Spleen (tissue), 11 donors: ENCODE results near the gene KRTAP1-4. TPM values are rescaled to one million over a fixed set of nuclear protein-coding genes. Genes with fewer than 3 reads are reported as not detected.

ENCODE experiments used
- DNase-seq: peaks from one replicate; pipeline ENCODE4 v3.0.0-alpha.2; 2020
- H3K27ac ChIP-seq, 8 donors: fragments of 200-600 bp; sonication (generic) in 7 of 8; 1 replicate in 4 of 8; 2 replicates in 4 of 8; pipeline versions ENCODE4 v1.5.0 to v1.8.0; 2016 to 2021; ENCODE audit warnings: inconsistent platforms in 4 of 8, mild to moderate bottlenecking in 4 of 8, moderate library complexity in 1 of 8
- H3K27me3 ChIP-seq, 7 donors: fragments of 200-600 bp; sonication (generic) in 6 of 7; replicated peaks in 1 of 7; 1 replicate in 4 of 7; 2 replicates in 3 of 7; pipeline versions ENCODE4 v1.5.0 to v1.8.0; 2016 to 2021; ENCODE audit warnings: inconsistent platforms in 3 of 7, mild to moderate bottlenecking in 1 of 7
- H3K36me3 ChIP-seq, 6 donors: fragments of 200-600 bp; sonication (generic) in 5 of 6; 1 replicate in 4 of 6; 2 replicates in 2 of 6; pipeline versions ENCODE4 v1.5.0 to v1.8.0; 2016 to 2021; ENCODE audit warnings: inconsistent platforms in 2 of 6
- H3K4me1 ChIP-seq, 6 donors: fragments of 200-600 bp; sonication (generic) in 5 of 6; 1 replicate in 3 of 6; 2 replicates in 3 of 6; pipeline versions ENCODE4 v1.5.0 to v1.8.0; 2016 to 2021; ENCODE audit warnings: inconsistent platforms in 3 of 6
- H3K4me3 ChIP-seq, 8 donors: fragments of 200-600 bp; sonication (generic) in 7 of 8; 1 replicate in 4 of 8; 2 replicates in 4 of 8; pipeline versions ENCODE4 v1.5.0 to v1.8.0; 2016 to 2021; ENCODE audit warnings: inconsistent platforms in 4 of 8, mild to moderate bottlenecking in 4 of 8, moderate library complexity in 2 of 8
- H3K9me3 ChIP-seq, 8 donors: fragments of 200-600 bp; sonication (generic) in 7 of 8; 1 replicate in 4 of 8; 2 replicates in 4 of 8; pipeline versions ENCODE4 v1.5.0 to v1.8.0; 2016 to 2021; ENCODE audit warnings: inconsistent platforms in 4 of 8
- CTCF ChIP-seq, 11 experiments: fragments of 200-600 bp in 7 of 11; fragments of 450-650 bp in 4 of 11; sonication (generic) in 4 of 11; IDR thresholded peaks in 8 of 11; conservative IDR thresholded peaks in 3 of 11; 1 replicate in 7 of 11; 2 replicates in 4 of 11; pipeline versions ENCODE4 v1.4.0 to v1.8.0; 2016 to 2021; ENCODE audit warnings: antibody characterized with exemption in 11 of 11, inconsistent platforms in 4 of 11, mild to moderate bottlenecking in 1 of 11
- POLR2A ChIP-seq, 3 donors: fragments of 450-650 bp; IDR thresholded peaks; one replicate each; pipeline ENCODE4 v1.5.1; 2017; ENCODE audit warnings: antibody characterized with exemption in 3 of 3, mild to moderate bottlenecking in 1 of 3
- POLR2AphosphoS5 ChIP-seq, 3 donors: sonication (generic); formaldehyde crosslinking; IDR thresholded peaks; one replicate each; pipeline ENCODE4 v1.5.1; 2017; ENCODE audit warnings: antibody characterized with exemption in 3 of 3
- WGBS, 5 donors: extraction: QIAGEN DNeasy Blood & Tissue Kit in 3 of 5; methylation state at CpG; one replicate each; pipeline versions ENCODE4 v1.1.5 to v1.1.7; 2013 to 2018; 5-methylcytosine and 5-hydroxymethylcytosine counted together
- intact Hi-C: fragments of 100-400 bp; cut with DNase I; formaldehyde crosslinking; loops from one replicate; pipeline ENCODE4 v1.15.0; 2023; ENCODE audit warnings: low total_unique reads
- polyA plus RNA-seq, 3 donors: library from polyadenylated mRNA; stranded (reverse); fragments of 200-250 nt; gene quantifications; one replicate each; pipeline ENCODE4 v1.2.1, GENCODE V29; 2013
- total RNA-seq, 7 donors: library from RNA; depleted of rRNA in 3 of 7; stranded (reverse); fragments of >200 nt in 3 of 7; fragmentation: NEBNext Ultra II Directional in 4 of 7; extraction: Animal tissue kit (Norgen Biotek cat#: 25700) in 4 of 7; gene quantifications; one replicate each; pipeline versions ENCODE4 v1.1.0 to v1.2.1, GENCODE V29; 2016 to 2021
- donor health status: healthy with polysubstance abuse.
- donor health status: DM: no; HTN: no; CAD: no; lungs with moderate emphysema.
- donor health status: DM: no; HTN: no; CAD: no.
- donor health status: Bipolar disorder and iron deficiency.
- donor health status: healthy.
- donor health status: DM: no; HTN: no; CAD: no.
- donor health status: DM: yes; HTN: yes; CAD: no.

Gene KRTAP1-4
- total and polyA plus RNA-seq, 10 donors, result not detected

GRCh38 chr17:41009301-41009760 lies 20.7 kb downstream of the KRTAP1-4 start:
- no peak overlapping the region for H3K4me3 ChIP-seq
- no peak for DNase-seq
- WGBS, 5 donors, result 62 to 80% (median 71%) methylated on average over 4 of the region's 4 CpGs
- H3K36me3 ChIP-seq, result no peaks in the 10 kb centered on the region
- H3K9me3 ChIP-seq, result no peaks in the 10 kb centered on the region
- no peak overlapping the region for H3K27ac ChIP-seq
- H3K27me3 ChIP-seq, result peaks cover 0 to 3% (median 0%) of the 10 kb centered on the region in 7 donors
- no peaks in the 10 kb centered on the region for H3K4me1 ChIP-seq
- intact Hi-C loops, result no loop called here
- TF ChIP-seq POLR2AphosphoS5 (IDR thresholded peaks at IDR 0.05) (no peak), CTCF (IDR thresholded peaks at IDR 0.05 in 8 of 11, conservative IDR thresholded peaks at IDR 0.05 in 3 of 11) (no peak), POLR2A (IDR thresholded peaks at IDR 0.05) (no peak)

GRCh38 chr17:41008811-41009210 lies 21.2 kb downstream of the KRTAP1-4 start, which contains the start of gene KRTAP3-1:
KRTAP3-1 (minus strand) TSS chr17:41009128; CDS start chr17:41009074, 54 bp downstream.
- TF ChIP-seq CTCF (IDR thresholded peaks at IDR 0.05 in 8 of 11, conservative IDR thresholded peaks at IDR 0.05 in 3 of 11) (no peak), POLR2AphosphoS5 (IDR thresholded peaks at IDR 0.05) (no peak), POLR2A (IDR thresholded peaks at IDR 0.05) (no peak)
- no peaks in the 10 kb centered on the region for H3K4me1 ChIP-seq
- H3K27ac ChIP-seq, result no peak within 1 kb of the TSS
- intact Hi-C loops, result no loop called here
- no peaks in the 10 kb centered on the region for H3K9me3 ChIP-seq
- no peak within 1 kb of the TSS for H3K4me3 ChIP-seq
- H3K27me3 ChIP-seq, result peaks cover 0 to 3% (median 0%) of the 10 kb centered on the region in 7 donors
- no peak for DNase-seq
- WGBS, 5 donors, result 86 to 95% (median 94%) methylated on average over 8 of the region's 8 CpGs
- no peaks in the 10 kb centered on the region for H3K36me3 ChIP-seq

- WGBS, 5 donors, result 78 to 93% (median 85%) methylated on average over 3 of the region's 3 CpGs
- DNase-seq, result no peak
- Histone ChIP-seq H3K4me3 (no peak overlapping the region), H3K36me3 (no peaks in the 10 kb centered on the region), H3K27ac (no peak overlapping the region), H3K4me1 (no peaks in the 10 kb centered on the region), H3K9me3 (no peaks in the 10 kb centered on the region), H3K27me3 (peaks cover 0 to 6% (median 0%) of the 10 kb centered on the region in 7 donors)
- intact Hi-C loops, result no loop called here
- TF ChIP-seq CTCF (IDR thresholded peaks at IDR 0.05 in 8 of 11, conservative IDR thresholded peaks at IDR 0.05 in 3 of 11) (no peak), POLR2A (IDR thresholded peaks at IDR 0.05) (no peak), POLR2AphosphoS5 (IDR thresholded peaks at IDR 0.05) (no peak)
Observed at GRCh38 chr17:41004397-41004796, 25.6 kb downstream of the KRTAP1-4 start.

GRCh38 chr17:41003926-41004325 lies 26.1 kb downstream of the KRTAP1-4 start:
- Histone ChIP-seq H3K27ac (no peak overlapping the region), H3K36me3 (no peaks in the 10 kb centered on the region), H3K27me3 (peaks cover 0 to 6% (median 0%) of the 10 kb centered on the region in 7 donors), H3K4me1 (no peaks in the 10 kb centered on the region), H3K4me3 (no peak overlapping the region), H3K9me3 (no peaks in the 10 kb centered on the region)
- WGBS, 5 donors, result 62 to 80% (median 69%) methylated on average over 4 of the region's 4 CpGs
- DNase-seq, result no peak
- intact Hi-C loops, result no loop called here
- no peak for TF ChIP-seq POLR2A (IDR thresholded peaks at IDR 0.05)
- no peak for TF ChIP-seq CTCF (IDR thresholded peaks at IDR 0.05 in 8 of 11, conservative IDR thresholded peaks at IDR 0.05 in 3 of 11)
- TF ChIP-seq POLR2AphosphoS5 (IDR thresholded peaks at IDR 0.05), result no peak
